Measurements from ENCODE around the gene AVP. TPM values are rescaled to one million over a fixed set of nuclear protein-coding genes. Genes with fewer than 3 reads are reported as not detected.

AVP gene, protein sequence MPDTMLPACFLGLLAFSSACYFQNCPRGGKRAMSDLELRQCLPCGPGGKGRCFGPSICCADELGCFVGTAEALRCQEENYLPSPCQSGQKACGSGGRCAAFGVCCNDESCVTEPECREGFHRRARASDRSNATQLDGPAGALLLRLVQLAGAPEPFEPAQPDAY
- not detected in 5 replicates for total RNA-seq (2022; extraction: Qiagen RNA extraction)

DNA sequence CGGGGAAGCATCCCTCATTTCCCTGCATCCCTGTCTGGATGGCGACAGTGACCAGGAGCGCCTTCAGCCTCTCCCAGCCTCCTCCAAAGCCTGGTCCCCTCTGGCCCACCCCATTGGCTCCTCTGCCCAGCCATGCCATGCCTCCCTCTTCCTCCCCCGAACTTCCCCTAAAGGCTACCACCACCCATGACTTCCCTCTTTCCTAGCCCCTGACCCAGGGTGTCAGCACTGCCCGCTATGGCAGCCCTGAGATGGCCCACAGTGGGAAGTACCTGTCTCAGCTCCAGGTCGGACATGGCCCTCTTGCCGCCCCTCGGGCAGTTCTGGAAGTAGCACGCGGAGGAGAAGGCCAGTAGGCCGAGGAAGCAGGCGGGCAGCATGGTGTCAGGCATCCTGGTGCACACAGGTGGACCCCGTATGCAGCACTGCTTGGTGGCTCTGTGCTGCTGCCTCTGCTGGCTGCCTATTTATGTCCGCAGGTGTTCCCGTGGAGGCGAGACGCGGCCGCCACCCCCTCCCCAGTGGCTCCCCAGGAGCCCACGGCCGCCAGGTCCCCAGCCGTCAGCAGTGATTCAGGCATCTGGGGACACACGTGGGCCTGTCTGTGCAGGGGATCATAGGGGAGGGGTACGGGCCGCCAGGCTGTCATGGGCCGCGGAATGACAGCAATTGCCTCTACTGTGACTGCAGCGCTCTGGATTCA is at the start of gene AVP:
Gene AVP (minus strand): TSS at position 442 of the 703 bp plus-strand sequence. CDS start 50 bp downstream, at position 392.

GRCh38 chr20:3071610-3072529 is 12.7 kb downstream of the AVP start, which contains the start of gene OXT:
Gene OXT (plus strand): TSS chr20:3071620. CDS start chr20:3071656, 36 bp downstream.

GRCh38 chr20:3045816-3046676 is 38.5 kb downstream of the AVP start, which contains the start of gene MRPS26:
Gene MRPS26 (plus strand): TSS chr20:3046052. CDS start chr20:3046069, 17 bp downstream.

DNA sequence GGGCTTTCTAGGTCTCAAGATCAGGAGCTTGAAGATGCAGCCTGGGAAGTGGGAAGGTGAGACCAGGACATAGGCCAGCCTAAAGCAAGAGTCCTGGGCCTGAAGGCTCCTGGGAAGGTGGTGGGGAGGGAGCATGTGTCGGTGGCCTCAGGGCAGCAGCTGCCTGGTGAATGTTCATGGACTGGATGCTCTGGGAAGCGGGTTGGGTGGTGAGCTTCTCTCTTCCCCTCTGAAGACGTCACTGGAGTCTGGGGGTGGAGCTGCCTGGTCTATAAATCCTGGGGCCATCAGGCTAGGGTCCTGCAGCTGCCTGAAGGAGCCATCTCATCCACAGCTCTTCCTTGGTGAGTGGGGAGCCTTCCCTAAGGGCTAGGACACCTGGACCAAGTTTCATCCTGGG is 41.2 kb downstream of the AVP start, which contains the start of gene GNRH2:
Gene GNRH2 (plus strand): TSS at position 301 of the 400 bp plus-strand sequence. CDS start 793 bp downstream, outside the sequence.

Other genes starting within 250 kb of the AVP start
- 19.7 to 28.2 TPM (median 26.6 TPM) in 5 replicates for gene PCED1A, start 244.1 kb downstream of the AVP start, total RNA-seq (2022; extraction: Qiagen RNA extraction)
- gene VPS16, start 244.0 kb downstream of the AVP start, total RNA-seq (2022; extraction: Qiagen RNA extraction) = 27.3 to 34.0 TPM (median 32.0 TPM) in 5 replicates
- gene PTPRA, start 211.2 kb downstream of the AVP start, total RNA-seq (2022; extraction: Qiagen RNA extraction) = 31.3 to 43.9 TPM (median 37.7 TPM) in 5 replicates
- gene GNRH2, start 41.1 kb downstream of the AVP start, total RNA-seq (2022; extraction: Qiagen RNA extraction) = 0.16 to 0.34 TPM (median 0.27 TPM) in 4 of 5 replicates, not detected in the other
- 102 to 153 TPM (median 148 TPM) in 5 replicates for gene MRPS26, start 38.7 kb downstream of the AVP start, total RNA-seq (2022; extraction: Qiagen RNA extraction)
- gene OXT, start 13.1 kb downstream of the AVP start, total RNA-seq (2022; extraction: Qiagen RNA extraction) = not detected in 5 replicates
- gene FASTKD5, start 75.1 kb upstream of the AVP start, total RNA-seq (2022; extraction: Qiagen RNA extraction) = 48.8 to 58.9 TPM (median 51.6 TPM) in 5 replicates
- 4.9 to 6.4 TPM (median 5.7 TPM) in 5 replicates for gene UBOX5, start 75.1 kb upstream of the AVP start, total RNA-seq (2022; extraction: Qiagen RNA extraction)
- 4.7 to 5.7 TPM (median 5.2 TPM) in 5 replicates for gene LZTS3, start 88.8 kb upstream of the AVP start, total RNA-seq (2022; extraction: Qiagen RNA extraction)
- 79.1 to 103 TPM (median 95.7 TPM) in 5 replicates for gene DDRGK1, start 120.0 kb upstream of the AVP start, total RNA-seq (2022; extraction: Qiagen RNA extraction)
- 129 to 141 TPM (median 133 TPM) in 5 replicates for gene ITPA, start 124.8 kb upstream of the AVP start, total RNA-seq (2022; extraction: Qiagen RNA extraction)
- 9.2 to 15.1 TPM (median 13.6 TPM) in 5 replicates for gene SLC4A11, start 154.5 kb upstream of the AVP start, total RNA-seq (2022; extraction: Qiagen RNA extraction)